Measurements from ENCODE around the gene RGS6. TPM values are rescaled to one million over a fixed set of nuclear protein-coding genes. Genes with fewer than 3 reads are reported as not detected.

The RGS6 gene
- total and polyA plus RNA-seq, 7 donors = 0.79 to 8.0 (median 1.6) TPM; not detected in 2

GRCh38 chr14:72498646-72499045 lies 566.4 kb downstream of the RGS6 start:
- Histone ChIP-seq H3K27ac (no peak overlapping the region), H3K4me1 (peaks cover 0 to 12% (median 4%) of the 10 kb centered on the region in 4 donors), H3K9me3 (no peaks in the 10 kb centered on the region), H3K4me3 (no peak overlapping the region), H3K36me3 (no peaks in the 10 kb centered on the region), H3K27me3 (no peaks in the 10 kb centered on the region)
- TF ChIP-seq, protein P1, sequence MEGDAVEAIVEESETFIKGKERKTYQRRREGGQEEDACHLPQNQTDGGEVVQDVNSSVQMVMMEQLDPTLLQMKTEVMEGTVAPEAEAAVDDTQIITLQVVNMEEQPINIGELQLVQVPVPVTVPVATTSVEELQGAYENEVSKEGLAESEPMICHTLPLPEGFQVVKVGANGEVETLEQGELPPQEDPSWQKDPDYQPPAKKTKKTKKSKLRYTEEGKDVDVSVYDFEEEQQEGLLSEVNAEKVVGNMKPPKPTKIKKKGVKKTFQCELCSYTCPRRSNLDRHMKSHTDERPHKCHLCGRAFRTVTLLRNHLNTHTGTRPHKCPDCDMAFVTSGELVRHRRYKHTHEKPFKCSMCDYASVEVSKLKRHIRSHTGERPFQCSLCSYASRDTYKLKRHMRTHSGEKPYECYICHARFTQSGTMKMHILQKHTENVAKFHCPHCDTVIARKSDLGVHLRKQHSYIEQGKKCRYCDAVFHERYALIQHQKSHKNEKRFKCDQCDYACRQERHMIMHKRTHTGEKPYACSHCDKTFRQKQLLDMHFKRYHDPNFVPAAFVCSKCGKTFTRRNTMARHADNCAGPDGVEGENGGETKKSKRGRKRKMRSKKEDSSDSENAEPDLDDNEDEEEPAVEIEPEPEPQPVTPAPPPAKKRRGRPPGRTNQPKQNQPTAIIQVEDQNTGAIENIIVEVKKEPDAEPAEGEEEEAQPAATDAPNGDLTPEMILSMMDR (IDR thresholded peaks at IDR 0.05) = no peak
- TF ChIP-seq POLR2AphosphoS5 (IDR thresholded peaks at IDR 0.05) (no peak), POLR2A (IDR thresholded peaks at IDR 0.05) (no peak), EP300 (IDR thresholded peaks at IDR 0.05) (no peak)
- 91 to 93% methylated on average over 7 of the region's 7 CpGs for WGBS, 2 donors
- DNase-seq = no peak
- intact Hi-C loops (cut with DNase I) = no loop called here

- H3K4me3 ChIP-seq = no peak overlapping the region
- no peaks in the 10 kb centered on the region for H3K36me3 ChIP-seq
- TF ChIP-seq, protein P1 (IDR thresholded peaks at IDR 0.05) = no peak
- TF ChIP-seq POLR2A (IDR thresholded peaks at IDR 0.05) (no peak), EP300 (IDR thresholded peaks at IDR 0.05) (no peak), POLR2AphosphoS5 (IDR thresholded peaks at IDR 0.05) (no peak)
- no peaks in the 10 kb centered on the region for H3K9me3 ChIP-seq
- peaks cover 0 to 12% (median 4%) of the 10 kb centered on the region in 4 donors for H3K4me1 ChIP-seq
- no peaks in the 10 kb centered on the region for H3K27me3 ChIP-seq
- no peak overlapping the region for H3K27ac ChIP-seq
- 79 to 82% methylated on average over 5 of the region's 5 CpGs for WGBS, 2 donors
- intact Hi-C loops (cut with DNase I) = no loop called here
- no peak for DNase-seq
Observed at GRCh38 chr14:72499746-72500145, 567.5 kb downstream of the RGS6 start.

GRCh38 chr14:72500234-72500838 lies 568.1 kb downstream of the RGS6 start:
- no peaks in the 10 kb centered on the region for H3K27me3 ChIP-seq
- no peaks in the 10 kb centered on the region for H3K9me3 ChIP-seq
- no peak overlapping the region for H3K27ac ChIP-seq
- intact Hi-C loops (cut with DNase I) = no loop called here
- peaks cover 0 to 10% (median 4%) of the 10 kb centered on the region in 4 donors for H3K4me1 ChIP-seq
- no peaks in the 10 kb centered on the region for H3K36me3 ChIP-seq
- 33 to 60% methylated on average over 4 of the region's 4 CpGs for WGBS, 2 donors
- H3K4me3 ChIP-seq = no peak overlapping the region
- DNase-seq = no peak
- TF ChIP-seq POLR2A (IDR thresholded peaks at IDR 0.05) (no peak), POLR2AphosphoS5 (IDR thresholded peaks at IDR 0.05) (no peak), EP300 (IDR thresholded peaks at IDR 0.05) (no peak)
- TF ChIP-seq, protein P1 (IDR thresholded peaks at IDR 0.05) = no peak

- Histone ChIP-seq H3K4me1 (peaks cover 0 to 6% (median 0%) of the 10 kb centered on the region in 4 donors), H3K27me3 (no peaks in the 10 kb centered on the region), H3K36me3 (no peaks in the 10 kb centered on the region), H3K9me3 (no peaks in the 10 kb centered on the region), H3K4me3 (no peak overlapping the region), H3K27ac (no peak overlapping the region)
- intact Hi-C loops (cut with DNase I) = no loop called here
- DNase-seq = no peak
- TF ChIP-seq EP300 (IDR thresholded peaks at IDR 0.05) = no peak
- TF ChIP-seq POLR2A (IDR thresholded peaks at IDR 0.05) = no peak
- TF ChIP-seq, protein P1 (IDR thresholded peaks at IDR 0.05) = no peak
- TF ChIP-seq POLR2AphosphoS5 (IDR thresholded peaks at IDR 0.05) = no peak
- WGBS, 2 donors = 96 to 97% methylated on average over 5 of the region's 5 CpGs
Observed at GRCh38 chr14:72501439-72501838, 569.2 kb downstream of the RGS6 start.

DNA sequence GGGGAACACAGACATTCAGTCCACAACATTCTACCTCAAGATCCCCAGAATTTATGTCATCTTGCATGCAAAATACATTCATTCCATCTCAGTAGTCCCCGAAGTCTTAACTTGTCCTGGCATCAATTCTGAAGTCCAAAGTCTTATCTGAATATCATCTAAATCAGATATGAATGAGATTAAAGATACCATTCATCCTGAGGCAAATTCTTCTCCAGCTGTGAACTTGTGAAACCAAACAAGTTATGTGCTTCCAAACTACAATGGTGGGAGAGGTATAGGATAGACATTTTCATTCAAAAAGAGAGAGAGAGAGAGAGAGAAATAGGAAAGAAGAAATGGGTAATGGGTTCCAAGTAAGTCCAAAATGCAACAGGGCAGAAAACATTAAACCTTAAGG lies 571.0 kb downstream of the RGS6 start:
- Histone ChIP-seq H3K27me3 (no peaks in the 10 kb centered on the region), H3K27ac (no peak overlapping the region), H3K4me1 (peaks cover 0 to 6% (median 0%) of the 10 kb centered on the region in 4 donors), H3K36me3 (no peaks in the 10 kb centered on the region), H3K9me3 (no peaks in the 10 kb centered on the region), H3K4me3 (no peak overlapping the region)
- 49 to 89% methylated on average over 1 of the region's 1 CpG for WGBS, 2 donors
- TF ChIP-seq, protein P1 (IDR thresholded peaks at IDR 0.05) = no peak
- TF ChIP-seq EP300 (IDR thresholded peaks at IDR 0.05) (no peak), POLR2AphosphoS5 (IDR thresholded peaks at IDR 0.05) (no peak), POLR2A (IDR thresholded peaks at IDR 0.05) (no peak)
- no peak for DNase-seq
- intact Hi-C loops (cut with DNase I) = no loop called here
